ENCODE data around the gene CLINT1. TPM values are rescaled to one million over a fixed set of nuclear protein-coding genes. Genes with fewer than 3 reads are reported as not detected.
A peak's percentile ranks its signal among the peaks of the same experiment; 100 is the strongest.

Gene CLINT1
- polyA plus RNA-seq, 3 donors = 67.4 to 100 (median 71.9) TPM

GRCh38 chr5:157821822-157822622 lies 36.9 kb downstream of the CLINT1 start:
- H3K4me1 ChIP-seq (ENCODE audit: control insufficient read depth in 1 of 2, insufficient read depth in 2 of 2, low read length in 2 of 2) = peaks cover 0 to 7% of the 10 kb centered on the region in 2 donors
- peaks cover 0 to 4% (median 3%) of the 10 kb centered on the region in 7 donors for H3K9me3 Mint-ChIP-seq
- H3K9me3 ChIP-seq (replicated peaks in 1 of 2; ENCODE audit: control insufficient read depth in 1 of 2, insufficient read depth in 1 of 2, low read length in 2 of 2) = peaks cover 0 to 3% of the 10 kb centered on the region in 2 donors
- no peak overlapping the region for H3K4me3 Mint-ChIP-seq
- H3K4me1 Mint-ChIP-seq = peaks cover 15% of the 10 kb centered on the region
- no peak overlapping the region for H2AFZ ChIP-seq (ENCODE audit: insufficient read depth, low read depth, low read length, poor library complexity, severe bottlenecking)
- no peak for DNase-seq
- no peaks in the 10 kb centered on the region for H3K27me3 Mint-ChIP-seq (ENCODE audit: low read depth in 3 of 3)
- no peaks in the 10 kb centered on the region for H3K27me3 ChIP-seq (ENCODE audit: control insufficient read depth in 2 of 2, insufficient read depth in 2 of 2, low read length in 2 of 2)
- no peak overlapping the region for H3K4me2 ChIP-seq (replicated peaks; ENCODE audit: extremely low read depth, low read length, poor library complexity, severe bottlenecking)
- no peak for TF ChIP-seq CTCF (IDR thresholded peaks at IDR 0.05)
- H3K27ac Mint-ChIP-seq = peak overlapping the region in 2 of 7 donors; percentile 5 to 34
- peaks cover 2 to 10% of the 10 kb centered on the region in 2 donors for H3K36me3 Mint-ChIP-seq
- intact Hi-C loops (cut with micrococcal nuclease) = no loop called here
- H3K27ac ChIP-seq (ENCODE audit: low read depth in 1 of 2, low read length in 2 of 2) = peak overlapping the region in 1 of 2 donors; percentile 18
- H3K4me3 ChIP-seq (replicated peaks in 1 of 3; ENCODE audit: low read depth in 2 of 3, low read length in 3 of 3) = no peak overlapping the region
- 100% methylated on average over 5 of the region's 7 CpGs for WGBS (ENCODE audit: insufficient coverage)
- no peak overlapping the region for H3K9ac ChIP-seq (ENCODE audit: insufficient read depth, low read length, poor library complexity, severe bottlenecking)
- H4K20me1 ChIP-seq (ENCODE audit: insufficient read depth, low read length) = peaks cover 100% of the 10 kb centered on the region
- peaks cover 0 to 5% of the 10 kb centered on the region in 2 donors for H3K36me3 ChIP-seq (replicated peaks in 1 of 2; ENCODE audit: control insufficient read depth in 1 of 2, insufficient read depth in 2 of 2, low read length in 2 of 2)
- H3K79me2 ChIP-seq (ENCODE audit: insufficient read depth, low read length) = peaks cover 100% of the 10 kb centered on the region

GRCh38 chr5:157821405-157821804 lies 37.5 kb downstream of the CLINT1 start:
- Mint-ChIP-seq H3K9me3 (peaks cover 0 to 4% (median 3%) of the 10 kb centered on the region in 7 donors), H3K36me3 (peaks cover 5 to 11% of the 10 kb centered on the region in 2 donors), H3K27ac (peak overlapping the region in 1 of 7 donors; percentile 50), H3K4me3 (no peak overlapping the region), H3K27me3 (ENCODE audit: low read depth in 3 of 3) (no peaks in the 10 kb centered on the region), H3K4me1 (peaks cover 13% of the 10 kb centered on the region)
- H4K20me1 ChIP-seq (ENCODE audit: insufficient read depth, low read length) = peaks cover 100% of the 10 kb centered on the region
- intact Hi-C loops (cut with micrococcal nuclease) = no loop called here
- peak overlapping the region in 1 of 2 donors; percentile 18 for H3K27ac ChIP-seq (ENCODE audit: low read depth in 1 of 2, low read length in 2 of 2)
- no peak overlapping the region for H3K9ac ChIP-seq (ENCODE audit: insufficient read depth, low read length, poor library complexity, severe bottlenecking)
- H3K9me3 ChIP-seq (replicated peaks in 1 of 2; ENCODE audit: control insufficient read depth in 1 of 2, insufficient read depth in 1 of 2, low read length in 2 of 2) = peaks cover 0 to 3% of the 10 kb centered on the region in 2 donors
- no peak for TF ChIP-seq CTCF (IDR thresholded peaks at IDR 0.05)
- H3K36me3 ChIP-seq (replicated peaks in 1 of 2; ENCODE audit: control insufficient read depth in 1 of 2, insufficient read depth in 2 of 2, low read length in 2 of 2) = peaks cover 0 to 8% of the 10 kb centered on the region in 2 donors
- peaks cover 97% of the 10 kb centered on the region for H3K79me2 ChIP-seq (ENCODE audit: insufficient read depth, low read length)
- H3K4me3 ChIP-seq (replicated peaks in 1 of 3; ENCODE audit: low read depth in 2 of 3, low read length in 3 of 3) = no peak overlapping the region
- H3K4me2 ChIP-seq (replicated peaks; ENCODE audit: extremely low read depth, low read length, poor library complexity, severe bottlenecking) = no peak overlapping the region
- no peaks in the 10 kb centered on the region for H3K27me3 ChIP-seq (ENCODE audit: control insufficient read depth in 2 of 2, insufficient read depth in 2 of 2, low read length in 2 of 2)
- no peak for DNase-seq
- no CpG with 5 or more reads among the region's 1 CpG for WGBS (ENCODE audit: insufficient coverage)
- H2AFZ ChIP-seq (ENCODE audit: insufficient read depth, low read depth, low read length, poor library complexity, severe bottlenecking) = no peak overlapping the region
- H3K4me1 ChIP-seq (ENCODE audit: control insufficient read depth in 1 of 2, insufficient read depth in 2 of 2, low read length in 2 of 2) = peaks cover 0 to 6% of the 10 kb centered on the region in 2 donors

All from CD14-positive monocyte (primary cell).